ENCODE measurements around the gene CCDC92. TPM values are rescaled to one million over a fixed set of nuclear protein-coding genes. Genes with fewer than 3 reads are reported as not detected.
A peak's percentile ranks its signal among the peaks of the same experiment; 100 is the strongest.

The CCDC92 gene
- total RNA-seq, 1 donor from 2014 or later: 74.7 TPM

DNA sequence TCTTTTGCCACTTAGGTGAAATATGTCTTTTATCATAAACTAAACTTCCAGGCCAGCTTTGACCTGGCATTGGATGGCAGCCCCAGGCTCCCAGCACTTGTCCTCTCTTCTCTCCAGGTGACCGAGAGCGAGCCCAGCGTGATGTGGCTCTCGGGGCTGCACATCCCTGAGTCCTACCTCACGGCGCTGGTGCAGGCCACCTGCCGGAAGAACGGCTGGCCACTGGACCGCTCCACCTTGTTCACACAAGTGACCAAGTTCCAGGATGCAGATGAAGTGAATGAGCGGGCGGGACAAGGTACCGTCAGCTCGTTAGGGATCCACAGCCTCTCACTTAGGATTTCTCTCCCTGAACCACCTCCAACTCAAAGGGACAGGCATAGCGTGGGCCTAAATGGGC, 39.4 kb downstream of the CCDC92 start:
- peak; percentile 85 for DNase-seq (ENCODE audit: low spot score)
- no peak overlapping the region for H3K27ac Mint-ChIP-seq (ENCODE audit: unreplicated experiment)
- TF ChIP-seq, protein P1, sequence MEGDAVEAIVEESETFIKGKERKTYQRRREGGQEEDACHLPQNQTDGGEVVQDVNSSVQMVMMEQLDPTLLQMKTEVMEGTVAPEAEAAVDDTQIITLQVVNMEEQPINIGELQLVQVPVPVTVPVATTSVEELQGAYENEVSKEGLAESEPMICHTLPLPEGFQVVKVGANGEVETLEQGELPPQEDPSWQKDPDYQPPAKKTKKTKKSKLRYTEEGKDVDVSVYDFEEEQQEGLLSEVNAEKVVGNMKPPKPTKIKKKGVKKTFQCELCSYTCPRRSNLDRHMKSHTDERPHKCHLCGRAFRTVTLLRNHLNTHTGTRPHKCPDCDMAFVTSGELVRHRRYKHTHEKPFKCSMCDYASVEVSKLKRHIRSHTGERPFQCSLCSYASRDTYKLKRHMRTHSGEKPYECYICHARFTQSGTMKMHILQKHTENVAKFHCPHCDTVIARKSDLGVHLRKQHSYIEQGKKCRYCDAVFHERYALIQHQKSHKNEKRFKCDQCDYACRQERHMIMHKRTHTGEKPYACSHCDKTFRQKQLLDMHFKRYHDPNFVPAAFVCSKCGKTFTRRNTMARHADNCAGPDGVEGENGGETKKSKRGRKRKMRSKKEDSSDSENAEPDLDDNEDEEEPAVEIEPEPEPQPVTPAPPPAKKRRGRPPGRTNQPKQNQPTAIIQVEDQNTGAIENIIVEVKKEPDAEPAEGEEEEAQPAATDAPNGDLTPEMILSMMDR (IDR thresholded peaks at IDR 0.05): no peak
- peaks cover 25% of the 10 kb centered on the region for H3K36me3 Mint-ChIP-seq (ENCODE audit: low read depth)
- H3K9me3 Mint-ChIP-seq (ENCODE audit: low read depth): peaks cover 13% of the 10 kb centered on the region
- H3K4me1 Mint-ChIP-seq (ENCODE audit: low read depth): peaks cover 8% of the 10 kb centered on the region
- no peaks in the 10 kb centered on the region for H3K27me3 Mint-ChIP-seq (ENCODE audit: low read depth)
- no peak overlapping the region for H3K4me3 Mint-ChIP-seq (ENCODE audit: unreplicated experiment)

GRCh38 chr12:123931686-123932321, 40.8 kb downstream of the CCDC92 start:
- H3K4me3 Mint-ChIP-seq (ENCODE audit: unreplicated experiment): no peak overlapping the region
- H3K9me3 Mint-ChIP-seq (ENCODE audit: low read depth): peaks cover 13% of the 10 kb centered on the region
- H3K4me1 Mint-ChIP-seq (ENCODE audit: low read depth): no peaks in the 10 kb centered on the region
- H3K27ac Mint-ChIP-seq (ENCODE audit: unreplicated experiment): no peak overlapping the region
- no peaks in the 10 kb centered on the region for H3K27me3 Mint-ChIP-seq (ENCODE audit: low read depth)
- no peak for DNase-seq (ENCODE audit: low spot score)
- TF ChIP-seq, protein P1 (IDR thresholded peaks at IDR 0.05): no peak
- H3K36me3 Mint-ChIP-seq (ENCODE audit: low read depth): peaks cover 17% of the 10 kb centered on the region

GRCh38 chr12:123929946-123930583, 42.6 kb downstream of the CCDC92 start:
- H3K4me3 Mint-ChIP-seq (ENCODE audit: unreplicated experiment): no peak overlapping the region
- no peaks in the 10 kb centered on the region for H3K27me3 Mint-ChIP-seq (ENCODE audit: low read depth)
- H3K9me3 Mint-ChIP-seq (ENCODE audit: low read depth): peaks cover 13% of the 10 kb centered on the region
- H3K36me3 Mint-ChIP-seq (ENCODE audit: low read depth): peaks cover 6% of the 10 kb centered on the region
- DNase-seq (ENCODE audit: low spot score): no peak
- H3K27ac Mint-ChIP-seq (ENCODE audit: unreplicated experiment): no peak overlapping the region
- H3K4me1 Mint-ChIP-seq (ENCODE audit: low read depth): no peaks in the 10 kb centered on the region
- TF ChIP-seq, protein P1 (IDR thresholded peaks at IDR 0.05): no peak

DNA sequence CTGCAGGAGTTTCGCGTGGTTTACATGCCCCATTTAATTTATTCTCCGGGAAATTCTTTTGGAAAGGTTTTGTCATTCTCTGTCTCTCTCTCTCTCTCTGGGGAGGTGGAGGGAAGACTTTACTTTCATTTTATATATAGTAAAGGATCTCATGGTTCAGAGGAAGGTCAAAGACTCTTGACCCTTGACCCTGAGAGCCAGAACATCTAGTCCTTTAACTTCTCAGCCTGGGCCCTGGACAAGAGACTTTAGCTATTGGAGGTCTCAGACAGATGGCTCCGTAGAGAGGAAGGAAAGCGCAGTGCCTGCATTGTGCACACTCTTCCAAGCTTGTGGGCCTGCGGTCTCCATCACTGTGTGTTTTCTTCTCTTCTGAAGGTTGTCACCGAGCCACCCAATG, 43.7 kb downstream of the CCDC92 start:
- Mint-ChIP-seq H3K36me3 (ENCODE audit: low read depth) (peaks cover 6% of the 10 kb centered on the region), H3K27me3 (ENCODE audit: low read depth) (no peaks in the 10 kb centered on the region), H3K4me1 (ENCODE audit: low read depth) (no peaks in the 10 kb centered on the region), H3K27ac (ENCODE audit: unreplicated experiment) (no peak overlapping the region), H3K9me3 (ENCODE audit: low read depth) (peaks cover 13% of the 10 kb centered on the region), H3K4me3 (ENCODE audit: unreplicated experiment) (no peak overlapping the region)
- TF ChIP-seq, protein P1 (IDR thresholded peaks at IDR 0.05): no peak
- DNase-seq (ENCODE audit: low spot score): no peak

DNA sequence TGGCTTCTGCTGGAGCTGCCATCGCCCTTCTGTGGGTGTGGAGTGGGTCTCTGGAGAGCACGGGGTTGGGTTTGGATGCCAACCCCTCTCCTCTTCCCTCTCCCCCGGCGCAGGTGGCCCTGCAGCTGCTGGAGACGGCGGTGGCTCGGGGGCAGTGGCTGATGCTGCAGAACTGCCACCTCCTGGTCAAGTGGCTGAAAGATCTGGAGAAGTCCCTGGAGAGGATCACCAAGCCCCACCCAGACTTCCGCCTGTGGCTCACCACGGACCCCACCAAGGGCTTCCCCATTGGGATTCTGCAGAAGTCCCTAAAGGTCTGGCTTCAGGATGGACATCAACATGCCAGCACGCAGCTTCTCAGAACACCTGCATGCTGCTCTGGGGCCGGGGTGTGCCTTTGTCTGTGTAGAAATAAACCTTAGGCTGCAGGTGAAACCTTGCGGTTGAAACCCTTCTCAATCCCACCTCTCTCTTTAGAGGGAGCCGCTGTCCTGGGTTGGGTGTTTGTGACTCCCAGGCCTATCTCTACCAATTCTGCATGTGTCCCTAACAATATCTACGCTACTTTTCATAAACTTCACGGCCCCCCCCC, 44.3 kb downstream of the CCDC92 start:
- no peak overlapping the region for H3K27ac Mint-ChIP-seq (ENCODE audit: unreplicated experiment)
- no peaks in the 10 kb centered on the region for H3K4me1 Mint-ChIP-seq (ENCODE audit: low read depth)
- H3K27me3 Mint-ChIP-seq (ENCODE audit: low read depth): no peaks in the 10 kb centered on the region
- H3K36me3 Mint-ChIP-seq (ENCODE audit: low read depth): peaks cover 6% of the 10 kb centered on the region
- H3K9me3 Mint-ChIP-seq (ENCODE audit: low read depth): peaks cover 13% of the 10 kb centered on the region
- DNase-seq (ENCODE audit: low spot score): peak; percentile 84
- TF ChIP-seq, protein P1 (IDR thresholded peaks at IDR 0.05): no peak
- no peak overlapping the region for H3K4me3 Mint-ChIP-seq (ENCODE audit: unreplicated experiment)
